Coronary artery (tissue), 2 donors: ENCODE results near the gene IRF3.

Experiments used
- DNase-seq: peaks from one replicate; pipeline ENCODE4 v3.0.0-alpha.2; 2017; ENCODE audit warnings: low spot score
- H3K27ac ChIP-seq, 2 donors: fragments of 200-600 bp; sonication (generic); one replicate each; pipeline ENCODE4 v1.5.1; 2016 to 2019
- H3K4me3 ChIP-seq: fragments of 200-600 bp; sonication (generic); 2 replicates; pipeline ENCODE4 v1.5.1; 2016; ENCODE audit warnings: mild to moderate bottlenecking, moderate library complexity
- CTCF ChIP-seq: fragments of 200-600 bp; sonication (generic); IDR thresholded peaks from one replicate; pipeline ENCODE4 v1.5.1; 2019; ENCODE audit warnings: antibody characterized with exemption

Gene IRF3

GRCh38 chr19:49642492-49643035, 23.1 kb downstream of the IRF3 start:
- Histone ChIP-seq H3K27ac (peak overlapping the region; percentile 88 to 90), H3K4me3 (peak overlapping the region; percentile 93)
- no peak for DNase-seq
- no peak for TF ChIP-seq CTCF

- Histone ChIP-seq H3K4me3 (peak within 1 kb of the TSS; percentile 93), H3K27ac (peak within 1 kb of the TSS; percentile 98 to 99)
- DNase-seq, result peak; percentile 100
- no peak for TF ChIP-seq CTCF
Measured at GRCh38 chr19:49641688-49642491, 23.8 kb downstream of the IRF3 start, which contains the start of gene SCAF1. Gene SCAF1 (plus strand): TSS chr19:49642209. CDS start chr19:49645027, 2,818 bp downstream.

GRCh38 chr19:49640113-49640898, 25.4 kb downstream of the IRF3 start, which contains the start of gene RRAS:
Gene RRAS (minus strand): TSS chr19:49640143. CDS start chr19:49640098, 45 bp downstream.
- peak; percentile 100 for DNase-seq
- H3K27ac ChIP-seq, result peak within 1 kb of the TSS; percentile 98 to 99
- peak within 1 kb of the TSS; percentile 82 for H3K4me3 ChIP-seq
- TF ChIP-seq CTCF, result no peak

- DNase-seq, result no peak
Measured at GRCh38 chr19:49639401-49640112, 26.1 kb downstream of the IRF3 start.

GRCh38 chr19:49637821-49638738, 27.6 kb downstream of the IRF3 start:
- TF ChIP-seq CTCF, result no peak
- Histone ChIP-seq H3K4me3 (peak overlapping the region; percentile 82), H3K27ac (peak overlapping the region; percentile 98 to 99)
- DNase-seq, result peak; percentile 95

More at GRCh38 chr19:49639401-49640112, 26.1 kb downstream of the IRF3 start:
- Histone ChIP-seq H3K27ac (peak overlapping the region; percentile 98 to 99), H3K4me3 (peak overlapping the region; percentile 82)
- no peak for TF ChIP-seq CTCF
